A549 (cell line): ENCODE results near the gene SLC15A3.

Experiments used
- CTCF ChIP-seq: fragments of >200 bp; sonication (Bioruptor Twin); formaldehyde crosslinking; IDR thresholded peaks from 3 replicates; pipeline ENCODE4 v1.5.1; 2016
- SREBF2 ChIP-seq: fragments of 450-650 bp; IDR thresholded peaks from 2 replicates; pipeline ENCODE4 v1.6.1; 2014; ENCODE audit warnings: mild to moderate bottlenecking, moderate library complexity

- TF ChIP-seq CTCF, result no peak
- TF ChIP-seq SREBF2, result no peak
Measured at GRCh38 chr11:60994541-60995080, 42.6 kb upstream of the SLC15A3 start.
